Measurements from ENCODE around the gene TRIM59.

TRIM59 gene

DNA sequence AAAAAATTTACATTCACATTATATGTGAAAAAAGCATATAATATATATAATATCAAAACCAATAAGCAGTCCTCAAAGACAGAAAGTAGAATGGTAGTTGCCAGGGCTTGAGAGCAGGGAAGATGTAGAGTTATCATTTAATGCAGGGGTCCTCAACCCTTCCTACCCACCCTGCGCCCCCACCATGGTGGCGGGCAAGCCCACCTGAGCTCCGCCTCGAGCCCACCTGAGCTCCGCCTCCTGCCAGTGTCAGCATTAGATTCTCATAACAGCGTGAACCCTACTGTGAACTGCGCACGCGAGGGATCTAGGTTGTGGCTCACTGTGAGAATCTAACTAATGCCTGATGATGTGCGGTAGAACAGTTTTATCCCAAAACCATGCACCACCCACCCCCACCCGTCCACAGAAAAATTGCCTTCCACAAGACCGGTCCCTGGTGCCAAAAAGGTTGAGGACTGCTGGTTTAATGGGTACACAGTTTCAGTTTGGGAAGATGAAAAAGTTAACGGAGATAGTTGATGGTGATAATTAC is 3.0 kb downstream of the TRIM59 start:
- H3K4me1 ChIP-seq (ENCODE audit: low read depth, poor library complexity, severe bottlenecking) = peaks cover 50% of the 10 kb centered on the region
- no peak overlapping the region for H3K27ac ChIP-seq
- H3K4me2 ChIP-seq = peak overlapping the region; percentile 79
- H3K27me3 ChIP-seq (ENCODE audit: insufficient read depth, low read depth) = no peaks in the 10 kb centered on the region
- H3K36me3 ChIP-seq (ENCODE audit: insufficient read depth) = 0 out of 2 replicates have a peak, but pooled peaks cover 2% of the 10 kb centered on the region
- H3K4me3 ChIP-seq (IDR thresholded peaks at IDR 0.05; ENCODE audit: insufficient read depth, low read depth, low read length) = no peak overlapping the region
- no peaks in the 10 kb centered on the region for H4K20me1 ChIP-seq (ENCODE audit: insufficient read depth)
- peaks cover 76% of the 10 kb centered on the region for H3K79me2 ChIP-seq (ENCODE audit: insufficient read depth, low read depth)
- no peak overlapping the region for H3K9ac ChIP-seq
- no peak overlapping the region for H2AFZ ChIP-seq (ENCODE audit: low read depth)
- TF ChIP-seq, protein P1, sequence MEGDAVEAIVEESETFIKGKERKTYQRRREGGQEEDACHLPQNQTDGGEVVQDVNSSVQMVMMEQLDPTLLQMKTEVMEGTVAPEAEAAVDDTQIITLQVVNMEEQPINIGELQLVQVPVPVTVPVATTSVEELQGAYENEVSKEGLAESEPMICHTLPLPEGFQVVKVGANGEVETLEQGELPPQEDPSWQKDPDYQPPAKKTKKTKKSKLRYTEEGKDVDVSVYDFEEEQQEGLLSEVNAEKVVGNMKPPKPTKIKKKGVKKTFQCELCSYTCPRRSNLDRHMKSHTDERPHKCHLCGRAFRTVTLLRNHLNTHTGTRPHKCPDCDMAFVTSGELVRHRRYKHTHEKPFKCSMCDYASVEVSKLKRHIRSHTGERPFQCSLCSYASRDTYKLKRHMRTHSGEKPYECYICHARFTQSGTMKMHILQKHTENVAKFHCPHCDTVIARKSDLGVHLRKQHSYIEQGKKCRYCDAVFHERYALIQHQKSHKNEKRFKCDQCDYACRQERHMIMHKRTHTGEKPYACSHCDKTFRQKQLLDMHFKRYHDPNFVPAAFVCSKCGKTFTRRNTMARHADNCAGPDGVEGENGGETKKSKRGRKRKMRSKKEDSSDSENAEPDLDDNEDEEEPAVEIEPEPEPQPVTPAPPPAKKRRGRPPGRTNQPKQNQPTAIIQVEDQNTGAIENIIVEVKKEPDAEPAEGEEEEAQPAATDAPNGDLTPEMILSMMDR (conservative IDR thresholded peaks at IDR 0.05; ENCODE audit: low read depth, low read length) = no peak

DNA sequence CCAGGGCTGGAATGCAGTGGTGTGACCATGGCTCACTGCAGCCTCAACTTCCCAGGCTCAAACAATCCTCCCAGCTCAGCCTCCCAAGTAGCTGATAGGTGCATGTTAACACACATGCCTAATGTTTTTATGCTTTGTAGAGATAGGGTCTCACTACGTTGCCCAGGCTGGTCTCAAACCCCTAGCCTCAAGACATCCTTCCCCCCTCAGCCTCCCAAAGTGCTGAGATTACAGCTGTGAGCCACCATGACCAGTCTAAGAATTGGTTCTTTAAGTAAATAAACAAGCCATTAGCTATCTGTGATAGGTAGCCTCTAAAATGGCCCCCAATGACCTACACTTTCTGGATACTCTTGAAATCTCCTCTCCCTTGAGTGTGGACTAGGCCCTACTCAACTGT is 3.7 kb downstream of the TRIM59 start:
- H3K79me2 ChIP-seq (ENCODE audit: insufficient read depth, low read depth) = peaks cover 82% of the 10 kb centered on the region
- H3K27ac ChIP-seq = no peak overlapping the region
- H4K20me1 ChIP-seq (ENCODE audit: insufficient read depth) = no peaks in the 10 kb centered on the region
- H3K27me3 ChIP-seq (ENCODE audit: insufficient read depth, low read depth) = no peaks in the 10 kb centered on the region
- no peak overlapping the region for H2AFZ ChIP-seq (ENCODE audit: low read depth)
- peaks cover 58% of the 10 kb centered on the region for H3K4me1 ChIP-seq (ENCODE audit: low read depth, poor library complexity, severe bottlenecking)
- H3K36me3 ChIP-seq (ENCODE audit: insufficient read depth) = 0 out of 2 replicates have a peak, but pooled peaks cover 2% of the 10 kb centered on the region
- H3K4me3 ChIP-seq (IDR thresholded peaks at IDR 0.05; ENCODE audit: insufficient read depth, low read depth, low read length) = no peak overlapping the region
- H3K9ac ChIP-seq = no peak overlapping the region
- H3K4me2 ChIP-seq = no peak overlapping the region
- TF ChIP-seq, protein P1 (conservative IDR thresholded peaks at IDR 0.05; ENCODE audit: low read depth, low read length) = no peak

DNA sequence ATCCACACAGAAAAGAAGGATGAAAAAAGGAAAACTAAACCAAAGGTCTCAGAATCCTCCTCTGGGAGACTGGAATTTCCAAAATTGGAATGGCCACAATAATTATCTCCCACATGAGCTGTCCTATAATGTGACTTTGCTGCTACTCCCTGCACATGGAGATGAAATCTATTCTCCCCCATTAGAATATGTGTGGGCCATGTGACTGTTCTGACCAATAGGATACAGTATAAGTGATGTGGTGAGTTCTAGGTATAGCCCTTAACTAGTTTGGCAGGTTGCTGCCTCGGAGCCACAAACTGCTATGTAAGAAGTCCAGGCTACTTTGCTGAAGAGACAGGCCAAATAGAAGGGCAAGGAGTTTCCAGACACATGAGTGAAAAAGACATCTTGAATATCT is 5.2 kb downstream of the TRIM59 start:
- H3K9ac ChIP-seq = no peak overlapping the region
- no peaks in the 10 kb centered on the region for H3K27me3 ChIP-seq (ENCODE audit: insufficient read depth, low read depth)
- peaks cover 95% of the 10 kb centered on the region for H3K79me2 ChIP-seq (ENCODE audit: insufficient read depth, low read depth)
- H3K27ac ChIP-seq = no peak overlapping the region
- no peaks in the 10 kb centered on the region for H4K20me1 ChIP-seq (ENCODE audit: insufficient read depth)
- H3K36me3 ChIP-seq (ENCODE audit: insufficient read depth) = 0 out of 2 replicates have a peak, but pooled peaks cover 2% of the 10 kb centered on the region
- no peak overlapping the region for H3K4me2 ChIP-seq
- TF ChIP-seq, protein P1 (conservative IDR thresholded peaks at IDR 0.05; ENCODE audit: low read depth, low read length) = no peak
- no peak overlapping the region for H3K4me3 ChIP-seq (IDR thresholded peaks at IDR 0.05; ENCODE audit: insufficient read depth, low read depth, low read length)
- peaks cover 65% of the 10 kb centered on the region for H3K4me1 ChIP-seq (ENCODE audit: low read depth, poor library complexity, severe bottlenecking)
- H2AFZ ChIP-seq (ENCODE audit: low read depth) = no peak overlapping the region

DNA sequence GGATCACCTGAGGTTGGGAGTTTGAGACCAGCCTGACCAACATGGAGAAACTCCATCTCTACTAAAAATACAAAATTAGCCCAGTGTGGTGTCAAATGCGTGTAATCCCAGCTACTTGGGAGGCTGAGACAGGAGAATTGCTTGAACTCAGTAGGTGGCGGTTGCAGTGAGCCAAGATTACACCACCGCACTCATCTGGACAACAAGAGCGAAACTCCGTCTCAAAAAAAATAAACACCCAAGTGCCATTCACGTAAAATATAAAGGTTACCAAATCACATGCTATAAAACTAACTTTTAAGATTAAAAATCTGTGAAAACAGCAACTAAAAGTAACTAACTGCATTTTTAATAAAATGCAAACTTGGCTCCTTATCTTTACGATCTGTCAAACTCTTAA is 8.9 kb downstream of the TRIM59 start:
- Histone ChIP-seq H4K20me1 (ENCODE audit: insufficient read depth) (no peaks in the 10 kb centered on the region), H3K4me3 (IDR thresholded peaks at IDR 0.05; ENCODE audit: insufficient read depth, low read depth, low read length) (no peak overlapping the region), H3K4me1 (ENCODE audit: low read depth, poor library complexity, severe bottlenecking) (peaks cover 43% of the 10 kb centered on the region), H3K27ac (no peak overlapping the region), H3K79me2 (ENCODE audit: insufficient read depth, low read depth) (peaks cover 84% of the 10 kb centered on the region), H3K27me3 (ENCODE audit: insufficient read depth, low read depth) (no peaks in the 10 kb centered on the region), H3K4me2 (no peak overlapping the region), H3K36me3 (ENCODE audit: insufficient read depth) (no peaks in the 10 kb centered on the region), H3K9ac (no peak overlapping the region), H2AFZ (ENCODE audit: low read depth) (no peak overlapping the region)
- TF ChIP-seq, protein P1 (conservative IDR thresholded peaks at IDR 0.05; ENCODE audit: low read depth, low read length) = no peak
